ENCODE measurements around the gene SLC25A44.

DNA sequence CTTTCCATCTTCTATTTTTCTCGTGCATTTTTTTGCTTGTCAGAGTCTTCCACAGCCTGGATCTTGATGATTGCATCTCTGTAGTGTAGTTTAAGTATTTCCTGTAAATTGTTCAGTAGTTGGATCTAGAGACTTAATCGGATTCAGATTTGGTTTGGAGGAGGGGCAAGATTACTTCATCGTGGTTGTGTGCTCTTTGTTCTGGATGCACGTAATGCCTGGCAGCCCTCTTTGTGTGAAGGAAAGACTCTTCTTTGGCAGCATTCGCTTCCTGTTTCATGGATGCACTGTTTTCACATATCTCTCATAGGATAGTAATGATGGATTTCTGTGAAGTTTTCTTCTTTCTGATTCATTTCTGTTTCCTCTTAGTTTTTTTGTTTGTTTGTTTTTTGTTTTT is 26.4 kb upstream of the SLC25A44 start:
- TF ChIP-seq, protein P1, sequence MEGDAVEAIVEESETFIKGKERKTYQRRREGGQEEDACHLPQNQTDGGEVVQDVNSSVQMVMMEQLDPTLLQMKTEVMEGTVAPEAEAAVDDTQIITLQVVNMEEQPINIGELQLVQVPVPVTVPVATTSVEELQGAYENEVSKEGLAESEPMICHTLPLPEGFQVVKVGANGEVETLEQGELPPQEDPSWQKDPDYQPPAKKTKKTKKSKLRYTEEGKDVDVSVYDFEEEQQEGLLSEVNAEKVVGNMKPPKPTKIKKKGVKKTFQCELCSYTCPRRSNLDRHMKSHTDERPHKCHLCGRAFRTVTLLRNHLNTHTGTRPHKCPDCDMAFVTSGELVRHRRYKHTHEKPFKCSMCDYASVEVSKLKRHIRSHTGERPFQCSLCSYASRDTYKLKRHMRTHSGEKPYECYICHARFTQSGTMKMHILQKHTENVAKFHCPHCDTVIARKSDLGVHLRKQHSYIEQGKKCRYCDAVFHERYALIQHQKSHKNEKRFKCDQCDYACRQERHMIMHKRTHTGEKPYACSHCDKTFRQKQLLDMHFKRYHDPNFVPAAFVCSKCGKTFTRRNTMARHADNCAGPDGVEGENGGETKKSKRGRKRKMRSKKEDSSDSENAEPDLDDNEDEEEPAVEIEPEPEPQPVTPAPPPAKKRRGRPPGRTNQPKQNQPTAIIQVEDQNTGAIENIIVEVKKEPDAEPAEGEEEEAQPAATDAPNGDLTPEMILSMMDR (IDR thresholded peaks at IDR 0.05; ENCODE audit: insufficient read depth, low read depth, low read length) = no peak
- no peak for TF ChIP-seq EZH2 (IDR thresholded peaks at IDR 0.05; ENCODE audit: insufficient read depth, low read length)

All from astrocyte (in vitro differentiated cells and primary cell).